HL-60 (cell line): Measurements from ENCODE around the gene TNRC18.

ENCODE experiments used
- DNase-seq, 2 experiments: peaks; one replicate each; pipeline ENCODE4 v3.0.0-alpha.2; 2010 to 2020; ENCODE audit warnings: low read depth in 1 of 2, low spot score in 1 of 2
- H3K27ac ChIP-seq: fragments of 250-450 bp; sonication (Bioruptor Pico); replicated peaks from 2 replicates; pipeline ENCODE4 v1.5.1; 2020; ENCODE audit warnings: mild to moderate bottlenecking, moderate library complexity
- H3K27me3 ChIP-seq: fragments of 250-450 bp; sonication (Bioruptor Pico); 2 replicates; pipeline ENCODE4 v1.5.1; 2021; ENCODE audit warnings: mild to moderate bottlenecking, moderate library complexity; ENCODE audit not compliant: insufficient read depth, poor library complexity, severe bottlenecking
- H3K4me3 ChIP-seq: replicated peaks from 2 replicates; pipeline ENCODE4 v1.5.1; 2011; ENCODE audit warnings: mild to moderate bottlenecking, control low read depth, low read length; ENCODE audit not compliant: insufficient read depth
- GABPA ChIP-seq: IDR thresholded peaks from 2 replicates; pipeline ENCODE4 v1.6.1; 2012; ENCODE audit warnings: low read depth
- POLR2AphosphoS5 ChIP-seq: IDR thresholded peaks from 2 replicates; pipeline ENCODE4 v1.6.1; 2012; ENCODE audit warnings: low read depth
- REST ChIP-seq: IDR thresholded peaks from 2 replicates; pipeline ENCODE4 v1.6.1; 2012; ENCODE audit warnings: low read depth; ENCODE audit not compliant: insufficient replicate concordance
- SPI1 ChIP-seq: IDR thresholded peaks from 2 replicates; pipeline ENCODE4 v1.6.1; 2012; ENCODE audit warnings: low read depth, mild to moderate bottlenecking, borderline replicate concordance
- TF ChIP-seq, protein P1 (sequence below): IDR thresholded peaks from one replicate; pipeline ENCODE4 v1.5.1; 2011; ENCODE audit warnings: low read length, control low read depth, inconsistent platforms; ENCODE audit not compliant: insufficient read depth

The TNRC18 gene

DNA sequence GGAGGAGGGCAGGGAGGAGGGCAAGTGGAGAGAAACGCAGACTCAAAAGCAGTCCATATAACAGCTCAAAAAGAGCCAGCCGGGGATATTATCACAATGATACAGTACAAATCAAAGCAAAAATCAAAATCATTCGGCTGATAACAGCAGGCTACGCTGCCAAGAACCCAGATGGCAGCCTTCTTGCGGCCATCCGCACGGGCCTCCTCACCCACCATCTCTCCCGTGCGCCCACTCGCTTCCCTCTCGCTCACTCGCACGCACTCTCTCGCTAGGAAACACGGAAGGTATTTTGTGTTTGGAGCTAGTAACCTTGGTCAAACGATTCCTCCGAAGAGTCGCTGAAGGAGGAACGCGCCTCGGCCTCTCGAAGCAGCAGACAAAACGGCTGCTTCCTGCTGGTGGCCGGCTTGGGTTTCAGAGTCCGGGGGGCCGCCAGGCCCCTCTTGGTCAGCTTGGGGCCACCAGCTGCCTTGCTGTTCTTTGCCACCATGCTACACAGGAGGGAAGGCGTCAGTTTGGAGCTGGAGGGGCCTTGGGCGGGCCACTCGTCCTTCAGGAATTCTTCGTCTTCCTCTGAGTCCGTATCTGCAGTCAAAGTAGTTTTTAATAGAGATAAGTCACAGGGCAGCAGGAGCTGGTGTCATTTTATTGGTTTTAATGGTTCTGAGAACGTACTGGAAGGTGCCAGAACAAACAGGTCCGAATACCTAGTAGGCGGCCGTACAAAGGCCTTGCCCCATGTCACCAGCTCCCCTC lies 71.9 kb downstream of the TNRC18 start:
- Histone ChIP-seq H3K27ac (no peak overlapping the region), H3K4me3 (no peak overlapping the region), H3K27me3 (no peaks in the 10 kb centered on the region)
- TF ChIP-seq, protein P1, sequence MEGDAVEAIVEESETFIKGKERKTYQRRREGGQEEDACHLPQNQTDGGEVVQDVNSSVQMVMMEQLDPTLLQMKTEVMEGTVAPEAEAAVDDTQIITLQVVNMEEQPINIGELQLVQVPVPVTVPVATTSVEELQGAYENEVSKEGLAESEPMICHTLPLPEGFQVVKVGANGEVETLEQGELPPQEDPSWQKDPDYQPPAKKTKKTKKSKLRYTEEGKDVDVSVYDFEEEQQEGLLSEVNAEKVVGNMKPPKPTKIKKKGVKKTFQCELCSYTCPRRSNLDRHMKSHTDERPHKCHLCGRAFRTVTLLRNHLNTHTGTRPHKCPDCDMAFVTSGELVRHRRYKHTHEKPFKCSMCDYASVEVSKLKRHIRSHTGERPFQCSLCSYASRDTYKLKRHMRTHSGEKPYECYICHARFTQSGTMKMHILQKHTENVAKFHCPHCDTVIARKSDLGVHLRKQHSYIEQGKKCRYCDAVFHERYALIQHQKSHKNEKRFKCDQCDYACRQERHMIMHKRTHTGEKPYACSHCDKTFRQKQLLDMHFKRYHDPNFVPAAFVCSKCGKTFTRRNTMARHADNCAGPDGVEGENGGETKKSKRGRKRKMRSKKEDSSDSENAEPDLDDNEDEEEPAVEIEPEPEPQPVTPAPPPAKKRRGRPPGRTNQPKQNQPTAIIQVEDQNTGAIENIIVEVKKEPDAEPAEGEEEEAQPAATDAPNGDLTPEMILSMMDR, result no peak
- TF ChIP-seq REST, result no peak
- TF ChIP-seq SPI1, result no peak
- TF ChIP-seq GABPA, result no peak
- no peak for TF ChIP-seq POLR2AphosphoS5
- no peak for DNase-seq

- DNase-seq, result no peak
- TF ChIP-seq POLR2AphosphoS5 (no peak), GABPA (no peak), SPI1 (no peak), REST (no peak)
- TF ChIP-seq, protein P1, result no peak
- Histone ChIP-seq H3K4me3 (no peak overlapping the region), H3K27ac (no peak overlapping the region), H3K27me3 (no peaks in the 10 kb centered on the region)
These were observed 72.8 kb downstream of the TNRC18 start for GRCh38 chr7:5350600-5351385.

GRCh38 chr7:5350174-5350463 lies 73.5 kb downstream of the TNRC18 start:
- TF ChIP-seq SPI1 (no peak), POLR2AphosphoS5 (no peak), GABPA (no peak), REST (no peak)
- TF ChIP-seq, protein P1, result no peak
- Histone ChIP-seq H3K27ac (no peak overlapping the region), H3K27me3 (no peaks in the 10 kb centered on the region), H3K4me3 (no peak overlapping the region)
- no peak for DNase-seq
